T-helper 17 cell (primary cell): ENCODE results near the gene LDLRAD3. TPM values are rescaled to one million over a fixed set of nuclear protein-coding genes. Genes with fewer than 3 reads are reported as not detected.

Experiments
- ATAC-seq: fragments of 150-1000 bp; cut with Tn5 transposase; 2 replicates; pipeline ENCODE4 v1.10.0; 2021; ENCODE audit warnings: mild to moderate bottlenecking, moderate library complexity
- DNase-seq, 3 donors: peaks; one replicate each; pipeline versions ENCODE4 v3.0.0 to v3.0.0-alpha.2; 2020 to 2021
- H3K9me3 ChIP-seq: one replicate; pipeline ENCODE4 v1.7.0; 2013; ENCODE audit warnings: low read length, mild to moderate bottlenecking; ENCODE audit not compliant: control insufficient read depth, poor library complexity, severe bottlenecking
- H3K27ac Mint-ChIP-seq: one replicate; pipeline ENCODE4 v1.8.0; 2022; ENCODE audit warnings: mild to moderate bottlenecking, moderate library complexity, mixed read lengths
- H3K27me3 Mint-ChIP-seq: one replicate; pipeline ENCODE4 v1.8.0; 2022; ENCODE audit warnings: mixed read lengths
- H3K36me3 Mint-ChIP-seq: one replicate; pipeline ENCODE4 v1.8.0; 2022; ENCODE audit warnings: low read depth, mixed read lengths
- H3K4me1 Mint-ChIP-seq: one replicate; pipeline ENCODE4 v1.8.0; 2022; ENCODE audit warnings: mild to moderate bottlenecking, mixed read lengths
- H3K4me3 Mint-ChIP-seq: one replicate; pipeline ENCODE4 v1.8.0; 2022; ENCODE audit warnings: mild to moderate bottlenecking, moderate library complexity, mixed read lengths
- total RNA-seq, 4 donors: library from RNA in 2 of 4; stranded (reverse) in 2 of 4; gene quantifications; one replicate each; pipeline ENCODE4 v1.2.3 and lab custom pipeline; 2022 to 2026

The LDLRAD3 gene
- total RNA-seq, 2 donors from 2014 or later: 0.42 to 1.4 TPM

GRCh38 chr11:36110668-36111410 is 167.0 kb downstream of the LDLRAD3 start:
- no peak for ATAC-seq

GRCh38 chr11:36114095-36114494 is 170.2 kb downstream of the LDLRAD3 start:
- Mint-ChIP-seq H3K36me3 (no peaks in the 10 kb centered on the region), H3K27ac (no peak overlapping the region)
- DNase-seq: no peak

More at GRCh38 chr11:36110668-36111410, 167.0 kb downstream of the LDLRAD3 start:
- Mint-ChIP-seq H3K27me3 (peaks cover 7% of the 10 kb centered on the region), H3K27ac (no peak overlapping the region), H3K36me3 (no peaks in the 10 kb centered on the region), H3K4me1 (no peaks in the 10 kb centered on the region), H3K4me3 (no peak overlapping the region)
- no peaks in the 10 kb centered on the region for H3K9me3 ChIP-seq
- no peak for DNase-seq

GRCh38 chr11:36115378-36115801 is 171.5 kb downstream of the LDLRAD3 start:
- no peaks in the 10 kb centered on the region for H3K4me1 Mint-ChIP-seq
- H3K27ac Mint-ChIP-seq: no peak overlapping the region
- ATAC-seq: no peak
- no peaks in the 10 kb centered on the region for H3K9me3 ChIP-seq
- no peaks in the 10 kb centered on the region for H3K36me3 Mint-ChIP-seq
- no peak for DNase-seq
- peaks cover 24% of the 10 kb centered on the region for H3K27me3 Mint-ChIP-seq
- no peak overlapping the region for H3K4me3 Mint-ChIP-seq

More at GRCh38 chr11:36114095-36114494, 170.2 kb downstream of the LDLRAD3 start:
- Mint-ChIP-seq H3K27me3 (peaks cover 19% of the 10 kb centered on the region), H3K4me1 (no peaks in the 10 kb centered on the region), H3K4me3 (no peak overlapping the region)
- H3K9me3 ChIP-seq: no peaks in the 10 kb centered on the region
- no peak for ATAC-seq

- Mint-ChIP-seq H3K27ac (no peak overlapping the region), H3K36me3 (no peaks in the 10 kb centered on the region), H3K27me3 (peaks cover 22% of the 10 kb centered on the region), H3K4me1 (no peaks in the 10 kb centered on the region), H3K4me3 (no peak overlapping the region)
- no peak for DNase-seq
- ATAC-seq: no peak
- H3K9me3 ChIP-seq: no peaks in the 10 kb centered on the region
These were observed 172.3 kb downstream of the LDLRAD3 start for GRCh38 chr11:36116161-36116560.

- no peak for DNase-seq
- H3K9me3 ChIP-seq: no peaks in the 10 kb centered on the region
- Mint-ChIP-seq H3K4me3 (no peak overlapping the region), H3K36me3 (no peaks in the 10 kb centered on the region), H3K4me1 (no peaks in the 10 kb centered on the region), H3K27me3 (peaks cover 22% of the 10 kb centered on the region), H3K27ac (no peak overlapping the region)
- no peak for ATAC-seq
These were observed 174.2 kb downstream of the LDLRAD3 start for GRCh38 chr11:36118084-36118483.

DNA sequence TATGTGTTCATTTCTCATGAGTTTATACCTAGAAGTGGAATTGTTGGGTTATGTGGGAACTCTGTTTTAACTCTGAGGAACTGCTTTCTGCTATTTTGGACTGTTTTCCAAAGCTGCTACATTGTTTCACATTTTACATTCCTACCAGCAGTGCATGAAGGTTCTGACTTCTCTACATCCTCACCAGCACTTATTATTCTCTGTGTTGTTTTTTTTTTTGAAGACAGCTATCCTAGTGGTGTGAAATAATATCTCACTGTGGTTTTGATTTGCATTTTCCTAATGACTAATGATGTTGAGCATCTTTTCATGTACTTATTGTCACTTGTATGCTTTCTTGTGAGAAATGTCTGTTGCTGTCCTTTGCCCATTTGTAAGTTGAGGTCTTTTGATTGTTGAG is 175.4 kb downstream of the LDLRAD3 start:
- ATAC-seq (no peak), DNase-seq (no peak)
- Mint-ChIP-seq H3K27ac (no peak overlapping the region), H3K4me1 (no peaks in the 10 kb centered on the region), H3K4me3 (no peak overlapping the region), H3K27me3 (peaks cover 22% of the 10 kb centered on the region), H3K36me3 (no peaks in the 10 kb centered on the region)
- H3K9me3 ChIP-seq: no peaks in the 10 kb centered on the region

- ATAC-seq (no peak), DNase-seq (no peak)
- Mint-ChIP-seq H3K4me3 (no peak overlapping the region), H3K36me3 (no peaks in the 10 kb centered on the region), H3K27me3 (peaks cover 34% of the 10 kb centered on the region), H3K4me1 (no peaks in the 10 kb centered on the region), H3K27ac (no peak overlapping the region)
- no peaks in the 10 kb centered on the region for H3K9me3 ChIP-seq
These were observed 177.2 kb downstream of the LDLRAD3 start for GRCh38 chr11:36121054-36121453.

GRCh38 chr11:36122671-36123070 is 178.8 kb downstream of the LDLRAD3 start:
- Mint-ChIP-seq H3K27me3 (peaks cover 34% of the 10 kb centered on the region), H3K27ac (no peak overlapping the region), H3K4me1 (no peaks in the 10 kb centered on the region), H3K4me3 (no peak overlapping the region), H3K36me3 (no peaks in the 10 kb centered on the region)
- H3K9me3 ChIP-seq: no peaks in the 10 kb centered on the region
- no peak for DNase-seq
- no peak for ATAC-seq

DNA sequence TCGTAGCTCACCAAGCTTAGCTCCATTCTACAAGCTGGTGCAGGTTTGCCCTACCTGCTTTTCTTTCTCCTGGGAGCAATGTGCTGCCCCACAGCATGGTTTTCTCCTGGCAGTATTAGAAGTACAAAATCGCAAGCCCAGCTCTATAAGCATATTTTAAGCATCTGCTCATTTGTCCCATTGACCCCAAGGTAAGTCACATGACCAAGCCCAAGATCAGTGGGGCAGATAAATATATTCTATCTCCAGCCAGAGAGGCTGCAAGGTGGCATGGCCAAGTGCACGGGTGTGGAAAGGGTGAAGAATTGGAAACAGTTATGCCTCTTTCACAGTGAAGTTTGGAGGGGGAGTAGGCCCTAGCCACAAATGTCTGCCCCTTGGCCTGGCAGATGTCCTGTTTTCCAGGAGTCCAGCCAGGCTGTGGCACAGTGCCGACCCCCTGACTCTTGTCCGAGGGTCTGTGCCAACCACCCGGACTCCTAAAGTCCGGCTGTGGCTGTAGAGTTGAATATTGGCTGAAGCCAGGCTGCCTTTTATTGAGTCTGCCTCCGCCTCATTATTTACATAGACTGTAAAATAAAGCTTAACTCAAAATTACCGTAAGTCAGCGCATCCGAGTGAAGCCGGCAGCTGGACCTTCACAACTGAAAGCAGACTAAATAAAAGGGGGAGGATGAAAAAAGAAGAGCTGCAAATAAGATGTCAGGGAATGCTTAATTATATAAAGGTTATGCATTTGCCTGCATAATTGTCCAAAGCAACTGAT is 179.7 kb downstream of the LDLRAD3 start:
- no peak overlapping the region for H3K27ac Mint-ChIP-seq
- H3K4me1 Mint-ChIP-seq: no peaks in the 10 kb centered on the region
- peaks cover 34% of the 10 kb centered on the region for H3K27me3 Mint-ChIP-seq
- ATAC-seq (no peak), DNase-seq (no peak)
- H3K36me3 Mint-ChIP-seq: no peaks in the 10 kb centered on the region
- no peaks in the 10 kb centered on the region for H3K9me3 ChIP-seq
- no peak overlapping the region for H3K4me3 Mint-ChIP-seq

GRCh38 chr11:36126678-36127077 is 182.8 kb downstream of the LDLRAD3 start:
- ATAC-seq: no peak

GRCh38 chr11:36127550-36127949 is 183.7 kb downstream of the LDLRAD3 start:
- H3K27me3 Mint-ChIP-seq: peaks cover 52% of the 10 kb centered on the region
- H3K36me3 Mint-ChIP-seq: no peaks in the 10 kb centered on the region
- H3K4me3 Mint-ChIP-seq: no peak overlapping the region
- no peak overlapping the region for H3K27ac Mint-ChIP-seq
- H3K4me1 Mint-ChIP-seq: no peaks in the 10 kb centered on the region
- ATAC-seq: no peak
- no peaks in the 10 kb centered on the region for H3K9me3 ChIP-seq
- DNase-seq: no peak

More at GRCh38 chr11:36126678-36127077, 182.8 kb downstream of the LDLRAD3 start:
- Mint-ChIP-seq H3K27me3 (peaks cover 47% of the 10 kb centered on the region), H3K27ac (no peak overlapping the region), H3K4me3 (no peak overlapping the region), H3K36me3 (no peaks in the 10 kb centered on the region), H3K4me1 (no peaks in the 10 kb centered on the region)
- no peaks in the 10 kb centered on the region for H3K9me3 ChIP-seq
- DNase-seq: no peak

DNA sequence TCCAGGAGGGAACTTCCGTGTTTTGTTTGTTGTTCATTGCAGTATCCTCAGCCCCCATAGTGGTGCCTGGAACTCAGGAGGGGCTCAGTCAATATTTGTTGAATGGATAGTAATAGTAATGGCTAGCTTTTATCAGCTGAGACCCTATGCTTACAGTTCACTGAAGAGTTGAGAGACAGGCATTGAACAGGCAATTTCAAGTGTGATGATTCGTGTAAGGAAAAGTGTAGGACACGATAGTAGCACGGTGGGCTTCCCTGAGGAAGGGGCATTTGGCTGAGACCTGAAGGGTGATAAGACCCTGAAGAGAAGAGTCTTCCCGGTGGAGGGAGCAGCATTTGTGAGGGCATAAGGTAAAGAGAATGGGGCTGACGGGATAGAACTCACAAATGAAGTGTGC is 186.1 kb downstream of the LDLRAD3 start:
- Mint-ChIP-seq H3K4me3 (no peak overlapping the region), H3K27me3 (peaks cover 50% of the 10 kb centered on the region), H3K27ac (no peak overlapping the region), H3K4me1 (no peaks in the 10 kb centered on the region), H3K36me3 (no peaks in the 10 kb centered on the region)
- no peaks in the 10 kb centered on the region for H3K9me3 ChIP-seq
- ATAC-seq (no peak), DNase-seq (no peak)

DNA sequence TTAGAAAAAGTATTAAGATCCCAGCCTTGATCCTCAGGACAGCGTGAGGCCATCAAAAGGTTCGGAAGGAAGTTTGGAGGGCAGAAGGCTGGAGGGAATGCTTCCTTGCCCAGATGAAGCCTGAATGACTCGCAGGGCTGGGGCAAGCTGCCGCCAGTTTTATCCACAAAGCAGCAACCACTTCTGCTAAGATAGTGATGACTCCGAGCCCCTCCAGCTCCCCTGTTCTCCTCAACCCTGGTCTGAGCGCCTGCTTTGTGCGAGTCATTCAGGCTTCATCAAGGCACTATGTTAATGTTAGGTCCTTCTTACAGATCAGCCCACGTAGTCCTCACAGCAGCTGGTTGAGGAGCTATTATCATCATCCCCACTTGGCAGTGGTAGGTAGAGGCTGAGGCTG is 186.5 kb downstream of the LDLRAD3 start:
- H3K9me3 ChIP-seq: no peaks in the 10 kb centered on the region
- ATAC-seq (no peak), DNase-seq (no peak)
- Mint-ChIP-seq H3K4me3 (no peak overlapping the region), H3K4me1 (no peaks in the 10 kb centered on the region), H3K36me3 (no peaks in the 10 kb centered on the region), H3K27ac (no peak overlapping the region), H3K27me3 (peaks cover 50% of the 10 kb centered on the region)
